ENCODE measurements around the gene FBXO42.

FBXO42 gene

GRCh38 chr1:16244650-16245285, 107.5 kb downstream of the FBXO42 start:
- no peak overlapping the region for H3K4me3 ChIP-seq (ENCODE audit: control insufficient read depth, low read depth, low read length)
- TF ChIP-seq CTCF (IDR thresholded peaks at IDR 0.05; ENCODE audit: control insufficient read depth, insufficient read depth, low read depth, low read length, missing control alignments), result no peak
- DNase-seq (ENCODE audit: low read depth), result no peak

- peak; percentile 88 for TF ChIP-seq CTCF (IDR thresholded peaks at IDR 0.05; ENCODE audit: control insufficient read depth, insufficient read depth, low read depth, low read length, missing control alignments)
- H3K4me3 ChIP-seq (ENCODE audit: control insufficient read depth, low read depth, low read length), result no peak overlapping the region
- DNase-seq (ENCODE audit: low read depth), result peak; percentile 38
Observed at GRCh38 chr1:16243936-16244649, 108.2 kb downstream of the FBXO42 start.

- TF ChIP-seq CTCF (IDR thresholded peaks at IDR 0.05; ENCODE audit: control insufficient read depth, insufficient read depth, low read depth, low read length, missing control alignments), result no peak
- H3K4me3 ChIP-seq (ENCODE audit: control insufficient read depth, low read depth, low read length), result no peak overlapping the region
- no peak for DNase-seq (ENCODE audit: low read depth)
Observed at GRCh38 chr1:16243215-16243610, 109.1 kb downstream of the FBXO42 start.

GRCh38 chr1:16242556-16243214, 109.6 kb downstream of the FBXO42 start:
- no peak for TF ChIP-seq CTCF (IDR thresholded peaks at IDR 0.05; ENCODE audit: control insufficient read depth, insufficient read depth, low read depth, low read length, missing control alignments)
- no peak for DNase-seq (ENCODE audit: low read depth)
- no peak overlapping the region for H3K4me3 ChIP-seq (ENCODE audit: control insufficient read depth, low read depth, low read length)

- H3K4me3 ChIP-seq (ENCODE audit: control insufficient read depth, low read depth, low read length), result no peak overlapping the region
- no peak for TF ChIP-seq CTCF (IDR thresholded peaks at IDR 0.05; ENCODE audit: control insufficient read depth, insufficient read depth, low read depth, low read length, missing control alignments)
- no peak for DNase-seq (ENCODE audit: low read depth)
Observed at GRCh38 chr1:16241221-16241708, 111.0 kb downstream of the FBXO42 start.

GRCh38 chr1:16239972-16240491, 112.2 kb downstream of the FBXO42 start:
- no peak for DNase-seq (ENCODE audit: low read depth)
- H3K4me3 ChIP-seq (ENCODE audit: control insufficient read depth, low read depth, low read length), result no peak overlapping the region
- TF ChIP-seq CTCF (IDR thresholded peaks at IDR 0.05; ENCODE audit: control insufficient read depth, insufficient read depth, low read depth, low read length, missing control alignments), result no peak

Data from AG09309 (cell line).